Smooth muscle cell (in vitro differentiated cells): ENCODE results near the gene ETS1. TPM values are rescaled to one million over a fixed set of nuclear protein-coding genes. Genes with fewer than 3 reads are reported as not detected.

Experiments
- DNase-seq: peaks from one replicate; lab custom pipeline; 2025; ENCODE audit not compliant: unreplicated experiment; lab: John Stamatoyannopoulos, UW
- H2AFZ ChIP-seq: fragments of 200-600 bp; sonication (generic); 2 replicates; pipeline ENCODE4 v1.6.0; 2016; ENCODE audit warnings: antibody characterized with exemption, low read depth, mild to moderate bottlenecking
- H3F3A ChIP-seq: fragments of 200-600 bp; sonication (generic); 2 replicates; pipeline ENCODE4 v1.6.0; 2017; ENCODE audit warnings: antibody characterized with exemption, low read depth
- H3K27ac ChIP-seq: fragments of 200-600 bp; sonication (generic); 2 replicates; pipeline ENCODE4 v1.5.1; 2016; ENCODE audit warnings: low read depth, mild to moderate bottlenecking
- H3K27me3 ChIP-seq: fragments of 200-600 bp; sonication (generic); 2 replicates; pipeline ENCODE4 v1.6.1; 2016; ENCODE audit warnings: low read depth, mild to moderate bottlenecking
- H3K36me3 ChIP-seq: fragments of 200-600 bp; sonication (generic); 2 replicates; pipeline ENCODE4 v1.5.1; 2016; ENCODE audit warnings: low read depth
- H3K4me1 ChIP-seq: fragments of 200-600 bp; sonication (generic); 2 replicates; pipeline ENCODE4 v1.5.1; 2016; ENCODE audit warnings: low read depth
- H3K4me2 ChIP-seq: fragments of 200-600 bp; sonication (generic); 2 replicates; pipeline ENCODE4 v1.6.0; 2016; ENCODE audit warnings: mild to moderate bottlenecking
- H3K4me3 ChIP-seq: fragments of 200-600 bp; sonication (generic); 2 replicates; pipeline ENCODE4 v1.5.1; 2016; ENCODE audit warnings: mild to moderate bottlenecking
- H3K79me2 ChIP-seq: fragments of 200-600 bp; sonication (generic); 2 replicates; pipeline ENCODE4 v1.6.0; 2016; ENCODE audit warnings: low read depth, mild to moderate bottlenecking
- H3K9ac ChIP-seq: fragments of 200-600 bp; sonication (generic); 2 replicates; pipeline ENCODE4 v1.6.0; 2016; ENCODE audit warnings: low read depth
- H3K9me3 ChIP-seq: fragments of 200-600 bp; sonication (generic); replicated peaks from 2 replicates; pipeline ENCODE4 v1.5.1; 2016; ENCODE audit warnings: low read depth
- H4K20me1 ChIP-seq: fragments of 200-600 bp; sonication (generic); 2 replicates; pipeline ENCODE4 v1.6.0; 2016; ENCODE audit warnings: low read depth
- CTCF ChIP-seq: fragments of 200-600 bp; sonication (generic); IDR thresholded peaks from 2 replicates; pipeline ENCODE4 v1.5.1; 2017; ENCODE audit warnings: borderline replicate concordance, mild to moderate bottlenecking, antibody characterized with exemption; ENCODE audit not compliant: insufficient read depth, poor library complexity, severe bottlenecking
- WGBS: methylation state at CpG from one replicate; pipeline ENCODE4 v1.1.7; 2016; ENCODE audit warnings: low lambda C conversion rate; 5-methylcytosine and 5-hydroxymethylcytosine counted together
- polyA plus RNA-seq: library from polyadenylated mRNA; unstranded; fragments of >200 nt; fragmentation: Nextera tagmentation; extraction: Ambion mirVana; gene quantifications from 2 replicates; pipeline ENCODE4 v1.2.1, GENCODE V29; 2016
- total RNA-seq: library from RNA; depleted of rRNA; stranded (reverse); fragments of >200 nt; gene quantifications from 2 replicates; pipeline ENCODE4 v1.2.3, GENCODE V29; 2014

Gene ETS1
- total and polyA plus RNA-seq, 2 experiments from 2014 or later = 4.1 to 22.8 TPM

DNA sequence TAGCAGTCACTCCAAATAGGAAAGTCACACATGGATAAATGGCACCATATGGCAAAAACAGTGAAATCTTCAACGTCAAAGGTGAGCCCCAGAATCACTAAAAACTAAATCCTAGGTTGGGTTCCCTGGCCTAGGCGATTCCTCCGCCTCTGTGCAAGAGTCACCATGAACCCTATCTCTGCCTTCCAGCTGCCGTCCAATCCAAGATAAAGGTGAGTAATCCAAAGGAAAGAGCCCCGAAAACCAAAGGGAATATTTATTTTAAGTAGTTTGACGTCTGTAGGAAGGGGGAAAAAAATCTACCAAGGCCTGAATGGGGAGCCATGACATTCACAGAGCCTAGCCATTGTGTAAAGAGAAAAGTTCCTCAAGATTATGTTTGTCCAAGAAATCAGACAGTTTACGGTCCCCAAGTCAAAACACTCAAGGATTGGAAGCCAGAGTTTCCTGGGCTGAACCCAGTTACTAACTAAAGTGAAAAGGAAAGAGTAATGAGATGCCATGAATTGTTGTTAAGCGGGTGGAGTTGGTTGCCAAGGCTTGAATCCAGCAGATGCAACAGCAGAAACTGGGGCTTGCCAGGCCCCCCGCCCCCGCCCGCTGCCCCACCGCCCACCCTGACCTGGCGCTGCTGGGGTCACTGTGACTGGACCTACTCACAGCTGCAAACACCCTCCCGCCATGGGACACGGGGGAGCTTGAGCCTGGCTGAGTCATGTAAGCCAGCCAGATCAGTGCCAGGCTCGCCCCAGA lies 39.7 kb upstream of the ETS1 start:
- no peaks in the 10 kb centered on the region for H4K20me1 ChIP-seq
- no peak for TF ChIP-seq CTCF
- no peaks in the 10 kb centered on the region for H3K27me3 ChIP-seq
- H2AFZ ChIP-seq = no peak overlapping the region
- H3K9me3 ChIP-seq = no peaks in the 10 kb centered on the region
- H3K27ac ChIP-seq = no peak overlapping the region
- H3K4me1 ChIP-seq = no peaks in the 10 kb centered on the region
- no peaks in the 10 kb centered on the region for H3K36me3 ChIP-seq
- WGBS = 87% methylated on average over 12 of the region's 16 CpGs
- no peaks in the 10 kb centered on the region for H3K79me2 ChIP-seq
- DNase-seq = no peak
- H3K4me3 ChIP-seq = no peak overlapping the region
- no peak overlapping the region for H3K9ac ChIP-seq
- no peak overlapping the region for H3K4me2 ChIP-seq
- no peaks in the 10 kb centered on the region for H3F3A ChIP-seq

- H3F3A ChIP-seq = no peaks in the 10 kb centered on the region
- no peak overlapping the region for H3K9ac ChIP-seq
- H3K27ac ChIP-seq = no peak overlapping the region
- H3K27me3 ChIP-seq = no peaks in the 10 kb centered on the region
- DNase-seq = no peak
- no peaks in the 10 kb centered on the region for H4K20me1 ChIP-seq
- H3K79me2 ChIP-seq = no peaks in the 10 kb centered on the region
- H3K4me3 ChIP-seq = no peak overlapping the region
- H3K36me3 ChIP-seq = no peaks in the 10 kb centered on the region
- H2AFZ ChIP-seq = no peak overlapping the region
- no peaks in the 10 kb centered on the region for H3K9me3 ChIP-seq
- WGBS = 91% methylated on average over 2 of the region's 2 CpGs
- no peaks in the 10 kb centered on the region for H3K4me1 ChIP-seq
- TF ChIP-seq CTCF = no peak
- no peak overlapping the region for H3K4me2 ChIP-seq
These were observed 38.4 kb upstream of the ETS1 start for GRCh38 chr11:128625746-128626145.

DNA sequence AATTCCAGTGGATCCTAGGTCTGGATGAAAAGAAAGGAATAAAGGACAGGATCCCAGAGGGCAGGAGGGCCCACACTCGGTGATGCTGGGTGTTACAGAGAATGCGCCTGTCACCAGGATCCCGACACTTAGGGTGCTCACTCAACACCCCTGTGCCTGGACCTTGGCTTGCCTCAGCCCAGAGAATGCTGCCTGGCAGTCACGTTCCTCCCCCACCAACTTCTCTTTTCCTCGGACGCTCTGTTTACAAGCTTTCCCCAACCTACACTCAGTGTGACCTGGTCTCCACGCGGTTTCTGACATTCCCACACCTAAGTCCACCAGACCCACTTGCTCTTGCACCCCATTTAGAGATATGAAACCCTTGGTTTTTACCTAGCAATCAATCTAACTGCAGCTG lies 38.0 kb upstream of the ETS1 start:
- Histone ChIP-seq H3K27me3 (no peaks in the 10 kb centered on the region), H2AFZ (no peak overlapping the region)
- WGBS = 86% methylated on average over 8 of the region's 8 CpGs

More for the DNA sequence above, 38.0 kb upstream of the ETS1 start:
- Histone ChIP-seq H3K4me1 (no peaks in the 10 kb centered on the region), H3K36me3 (no peaks in the 10 kb centered on the region), H3K27ac (no peak overlapping the region), H3K4me2 (no peak overlapping the region), H4K20me1 (no peaks in the 10 kb centered on the region), H3K79me2 (no peaks in the 10 kb centered on the region), H3F3A (no peaks in the 10 kb centered on the region), H3K9ac (no peak overlapping the region), H3K9me3 (no peaks in the 10 kb centered on the region), H3K4me3 (no peak overlapping the region)
- DNase-seq = no peak
- no peak for TF ChIP-seq CTCF
